Measurements from ENCODE around the gene GLYR1. TPM values are rescaled to one million over a fixed set of nuclear protein-coding genes. Genes with fewer than 3 reads are reported as not detected.

Gene GLYR1
- total and polyA plus RNA-seq, 2 of the 4 experiments (the other 2 are of a cell fraction) = 26.0 to 54.2 TPM

- Histone ChIP-seq H3K4me2 (ENCODE audit: low read depth, low read length) (no peak overlapping the region), H3K23ac (ENCODE audit: low read depth, low read length) (no peak overlapping the region), H3K79me1 (ENCODE audit: low read depth in 1 of 2, low read length in 2 of 2) (peaks cover 42 to 46% of the 10 kb centered on the region in 2 experiments), H3K18ac (ENCODE audit: low read depth, low read length) (no peak overlapping the region), H2AK9ac (replicated peaks; ENCODE audit: low read depth, low read length, poor library complexity) (no peak overlapping the region), H3K4me1 (ENCODE audit: control insufficient read depth, insufficient read depth, low read length) (no peaks in the 10 kb centered on the region), H2BK20ac (ENCODE audit: low read depth, low read length) (no peak overlapping the region), H2AK5ac (ENCODE audit: low read depth, low read length) (no peak overlapping the region), H3K56ac (ENCODE audit: extremely low read depth, insufficient read depth, low read length) (no peak overlapping the region), H2BK15ac (ENCODE audit: low read depth, low read length) (no peak overlapping the region), H3K9me1 (ENCODE audit: insufficient read depth, low read length) (no peaks in the 10 kb centered on the region), H3K9me3 (ENCODE audit: control insufficient read depth, insufficient read depth, low read length) (no peaks in the 10 kb centered on the region), H2BK5ac (ENCODE audit: low read depth, low read length, poor library complexity, severe bottlenecking) (no peak overlapping the region), H4K5ac (ENCODE audit: low read depth, low read length) (no peak overlapping the region), H3K36me3 (ENCODE audit: control insufficient read depth, insufficient read depth, low read length) (peaks cover 71% of the 10 kb centered on the region), H3K27me3 (ENCODE audit: control insufficient read depth, insufficient read depth, low read length) (no peaks in the 10 kb centered on the region), H2BK120ac (ENCODE audit: low read depth, low read length) (no peak overlapping the region), H3K4ac (ENCODE audit: low read depth, low read length) (no peak overlapping the region), H3K9ac (ENCODE audit: low read depth, low read length) (no peak overlapping the region), H3K4me3 (ENCODE audit: insufficient read depth, low read depth, low read length) (no peak overlapping the region), H4K91ac (ENCODE audit: insufficient read depth, low read depth, low read length) (no peak overlapping the region), H4K20me1 (ENCODE audit: insufficient read depth, low read length) (peaks cover 29% of the 10 kb centered on the region; the same call in 1 of the 2 replicates), H2AFZ (replicated peaks; ENCODE audit: low read length, poor library complexity) (no peak overlapping the region), H3K27ac (ENCODE audit: insufficient read depth, low read length) (no peak overlapping the region), H3K14ac (replicated peaks; ENCODE audit: low read depth, low read length) (no peak overlapping the region), H4K8ac (ENCODE audit: low read depth in 2 of 2, low read length in 2 of 2) (no peak overlapping the region)
- CTCF ChIA-PET = no interaction called here
- intact Hi-C loops (cut with micrococcal nuclease) (no loop called here), dilution Hi-C loops (cut with HindIII; ENCODE audit: low sequenced_read_pairs, unreplicated experiment) (no loop called here), in situ Hi-C loops (cut with MboI; ENCODE audit: low sequenced_read_pairs) (no loop called here)
- TF ChIP-seq CEBPB (IDR thresholded peaks at IDR 0.05; ENCODE audit: low read depth, low read length) = no peak
- TF ChIP-seq SMC3 (IDR thresholded peaks at IDR 0.05; ENCODE audit: low read depth, low read length) = no peak
- TF ChIP-seq USF2 (IDR thresholded peaks at IDR 0.05; ENCODE audit: low read depth, low read length) = no peak
- no peak for TF ChIP-seq CTCF (conservative IDR thresholded peaks at IDR 0.05; ENCODE audit: low read depth, low read length)
- no peak for TF ChIP-seq RFX5 (IDR thresholded peaks at IDR 0.05; ENCODE audit: low read depth, low read length)
- no peak for TF ChIP-seq MAFK (IDR thresholded peaks at IDR 0.05; ENCODE audit: low read depth, low read length)
- no peak for TF ChIP-seq NFE2L2 (IDR thresholded peaks at IDR 0.05; ENCODE audit: low read depth, low read length)
- no peak for TF ChIP-seq RCOR1 (IDR thresholded peaks at IDR 0.05; ENCODE audit: insufficient replicate concordance, low read length)
- no peak for TF ChIP-seq MXI1 (IDR thresholded peaks at IDR 0.05; ENCODE audit: borderline replicate concordance, low read depth, low read length)
- TF ChIP-seq CHD1 (IDR thresholded peaks at IDR 0.05; ENCODE audit: low read depth, low read length) = no peak
- no peak for TF ChIP-seq FOS (IDR thresholded peaks at IDR 0.05; ENCODE audit: low read depth, low read length)
- no peak for TF ChIP-seq RAD21 (IDR thresholded peaks at IDR 0.05; ENCODE audit: low read length)
- TF ChIP-seq ELK1 (IDR thresholded peaks at IDR 0.05; ENCODE audit: borderline replicate concordance, low read depth, low read length) = no peak
- TF ChIP-seq BHLHE40 (IDR thresholded peaks at IDR 0.05; ENCODE audit: low read depth, low read length) = no peak
- no peak for TF ChIP-seq POLR2A (IDR thresholded peaks at IDR 0.05; ENCODE audit: low read depth, low read length)
- TF ChIP-seq MAZ (IDR thresholded peaks at IDR 0.05; ENCODE audit: borderline replicate concordance, low read depth, low read length) = no peak
- DNase-seq (no peak), ATAC-seq (ENCODE audit: low read depth) (no peak)
- no TSS peak for BruUV-seq (replicated peaks)
- POLR2A ChIA-PET (ENCODE audit: unreplicated experiment) = no interaction called here
- 92% methylated on average over 6 of the region's 7 CpGs; no CpG with 5 or more reads in 1 of the 2 experiments for WGBS, 2 experiments (ENCODE audit: extremely low coverage in 2 of 2, insufficient read length in 1 of 2)
Measured at GRCh38 chr16:4830408-4830807, 16.7 kb downstream of the GLYR1 start.
